GM18907 (cell line): ENCODE data around the gene STX12.
A peak's percentile ranks its signal among the peaks of the same experiment; 100 is the strongest.
"Not testable (repeated sequence)": the region's sequence is repeated elsewhere in the genome, so short reads cannot be mapped to it uniquely, and the experiment has no call there.

Experiments used
- ATAC-seq: cut with Tn5 transposase; IDR thresholded peaks from one replicate; pipeline ENCODE4 v1.9.1; 2021; ENCODE audit warnings: mild to moderate bottlenecking, moderate library complexity; ENCODE audit not compliant: unreplicated experiment

Gene STX12

GRCh38 chr1:27824411-27824810, 51.4 kb downstream of the STX12 start:
- no peak for ATAC-seq

DNA sequence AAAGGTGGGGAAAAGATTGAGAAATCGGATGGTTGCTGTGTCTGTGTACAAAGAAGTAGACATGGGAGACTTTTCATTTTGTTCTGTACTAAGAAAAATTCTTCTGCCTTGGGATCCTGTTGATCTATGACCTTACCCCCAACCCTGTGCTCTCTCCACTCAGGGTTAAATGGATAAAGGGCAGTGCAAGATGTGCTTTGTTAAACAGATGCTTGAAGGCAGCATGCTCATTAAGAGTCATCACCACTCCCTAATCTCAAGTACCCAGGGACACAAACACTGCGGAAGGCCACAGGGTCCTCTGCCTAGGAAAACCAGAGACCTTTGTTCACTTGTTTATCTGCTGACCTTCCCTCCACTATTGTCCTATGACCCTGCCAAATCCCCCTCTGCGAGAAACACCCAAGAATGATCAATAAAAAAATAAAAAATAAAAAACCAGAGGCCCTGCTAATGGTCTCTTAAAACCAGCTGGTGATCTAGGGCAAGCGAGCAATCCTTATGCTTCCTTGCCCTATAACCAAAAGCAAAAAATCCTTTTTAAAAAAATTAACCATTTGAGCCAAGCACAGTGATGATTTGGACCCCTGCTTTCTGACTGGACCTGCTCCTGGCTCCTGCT, 56.4 kb downstream of the STX12 start:
- ATAC-seq = not testable (repeated sequence)

GRCh38 chr1:27830621-27831440, 57.8 kb downstream of the STX12 start, which contains the start of gene PPP1R8:
Gene PPP1R8 (plus strand): TSS chr1:27830782. CDS start chr1:27830836, 54 bp downstream.
- ATAC-seq = peak; percentile 93

DNA sequence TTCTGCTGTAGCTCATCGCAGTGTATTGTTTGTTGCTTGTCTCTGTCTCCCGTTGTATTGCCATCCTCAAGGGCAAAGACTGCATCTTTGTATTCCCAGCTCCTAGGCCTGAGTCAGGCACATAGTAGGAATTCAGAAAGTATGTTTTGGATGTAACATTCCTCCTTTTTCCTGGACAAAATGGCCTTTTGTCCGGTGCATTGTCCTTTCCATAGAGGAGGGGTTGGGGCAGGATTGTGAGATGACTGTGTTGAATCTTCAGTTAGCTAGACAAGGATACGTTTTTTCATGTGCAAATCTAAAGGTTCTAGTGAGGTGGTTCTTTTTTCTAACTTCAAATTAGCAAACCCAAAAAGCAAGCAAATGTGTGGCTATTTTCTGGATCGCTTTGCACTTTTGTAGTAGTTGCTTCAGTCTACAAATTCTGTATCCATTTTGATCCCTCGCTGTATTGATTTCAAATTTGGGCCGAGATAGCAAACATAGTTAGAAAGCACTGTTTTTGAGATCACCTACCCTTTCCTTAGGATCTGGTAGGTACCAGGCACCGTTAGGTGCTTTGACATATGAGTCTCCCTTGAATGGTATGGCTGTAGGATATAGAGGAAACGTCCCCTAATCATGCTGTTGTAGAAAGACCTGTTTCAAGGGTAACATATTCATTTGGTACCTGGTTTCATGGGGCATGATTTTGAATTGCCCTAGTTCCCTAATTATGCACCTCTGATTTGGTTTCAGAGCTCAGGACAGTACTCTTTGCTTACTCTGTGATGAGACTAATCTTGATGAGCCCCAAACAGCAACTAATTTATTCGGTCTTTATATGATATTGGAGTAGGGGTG, 58.8 kb downstream of the STX12 start:
- no peak for ATAC-seq

DNA sequence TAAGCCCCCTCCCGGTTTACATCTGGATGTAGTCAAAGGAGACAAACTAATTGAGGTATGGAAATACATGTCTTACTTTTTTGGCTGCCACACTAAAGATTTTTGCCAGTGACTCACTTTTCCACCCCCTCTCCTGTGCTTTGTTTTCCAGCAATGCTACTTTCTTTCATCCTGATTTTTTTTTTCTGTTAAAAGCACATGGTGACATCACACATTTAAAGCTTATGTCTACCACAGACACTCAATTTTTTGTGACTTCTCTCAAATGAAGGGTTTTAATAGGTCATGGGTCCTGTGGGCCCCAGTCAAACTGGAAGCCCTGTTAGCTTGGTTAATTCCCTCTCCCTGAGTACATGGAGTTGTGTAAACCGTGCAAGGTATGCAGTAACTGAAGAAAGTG, 59.7 kb downstream of the STX12 start:
- ATAC-seq = no peak

- no peak for ATAC-seq
Observed at GRCh38 chr1:27833470-27833869, 60.5 kb downstream of the STX12 start.

- no peak for ATAC-seq
Observed at GRCh38 chr1:27835046-27835445, 62.0 kb downstream of the STX12 start.

GRCh38 chr1:27835501-27835900, 62.5 kb downstream of the STX12 start:
- ATAC-seq = no peak

GRCh38 chr1:27849951-27850350, 76.9 kb downstream of the STX12 start:
- ATAC-seq = no peak

- no peak for ATAC-seq
Observed at GRCh38 chr1:27855085-27855484, 82.1 kb downstream of the STX12 start.

GRCh38 chr1:27856561-27857343, 83.7 kb downstream of the STX12 start:
- no peak for ATAC-seq

GRCh38 chr1:27857552-27857951, 84.5 kb downstream of the STX12 start:
- ATAC-seq = not testable (repeated sequence)

- peak; percentile 79 for ATAC-seq
Observed at GRCh38 chr1:27858072-27858948, 85.3 kb downstream of the STX12 start.

DNA sequence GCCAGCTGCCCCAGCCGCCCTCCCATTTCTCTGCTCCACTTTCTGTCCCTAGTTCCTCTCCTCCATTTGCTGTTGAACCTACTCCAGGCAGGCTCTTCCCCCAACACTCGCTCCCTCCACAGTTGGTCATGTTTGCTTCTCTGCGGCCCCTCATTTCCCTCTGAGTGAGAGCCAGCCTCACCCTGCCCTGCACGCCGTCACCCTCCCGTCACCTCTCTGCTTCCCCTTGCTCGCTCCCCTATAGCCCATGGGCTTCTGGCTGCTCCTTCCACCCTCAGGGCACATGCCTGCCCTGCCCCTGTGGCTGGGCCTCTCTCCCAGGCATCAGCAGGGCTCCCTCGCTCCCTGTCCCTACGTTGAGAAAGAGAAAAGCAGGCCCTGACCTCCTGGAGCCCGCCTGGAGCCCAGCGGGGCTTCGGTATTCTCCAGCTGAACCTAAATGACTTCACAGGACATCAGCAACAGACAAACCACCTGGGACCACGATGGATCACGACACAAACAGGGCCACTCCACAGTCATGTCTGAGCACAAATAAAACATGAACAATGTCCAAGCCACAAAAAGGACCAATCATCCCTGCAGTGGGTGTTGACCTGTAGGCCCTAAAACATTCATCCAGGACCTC, 86.0 kb downstream of the STX12 start:
- no peak for ATAC-seq

- no peak for ATAC-seq
Observed at GRCh38 chr1:27861436-27861835, 88.4 kb downstream of the STX12 start.

GRCh38 chr1:27862004-27862403, 89.0 kb downstream of the STX12 start:
- no peak for ATAC-seq

- no peak for ATAC-seq
Observed at GRCh38 chr1:27862671-27863537, 89.9 kb downstream of the STX12 start.

- ATAC-seq = no peak
Observed at GRCh38 chr1:27863538-27863915, 90.5 kb downstream of the STX12 start.
